Thymus (tissue), 11 donors: ENCODE measurements around the gene ZMIZ1. TPM values are rescaled to one million over a fixed set of nuclear protein-coding genes. Genes with fewer than 3 reads are reported as not detected.

Experiments
- DNase-seq, 9 donors: peaks; one replicate each; pipeline ENCODE4 v3.0.0-alpha.2; 2013; ENCODE audit warnings: low spot score in 9 of 9, low read depth in 6 of 9, missing footprints in 1 of 9
- H3K27ac ChIP-seq, 2 donors: one replicate each; pipeline ENCODE4 v1.5.1; 2013; ENCODE audit warnings: control low read depth in 1 of 2, low read depth in 1 of 2, low read length in 1 of 2, mild to moderate bottlenecking in 1 of 2, moderate library complexity in 1 of 2
- H3K27me3 ChIP-seq, 2 donors: one replicate each; pipeline ENCODE4 v1.5.1; 2013; ENCODE audit warnings: low read length in 1 of 2; ENCODE audit not compliant: control insufficient read depth in 2 of 2, insufficient read depth in 1 of 2
- H3K36me3 ChIP-seq, 2 donors: one replicate each; pipeline ENCODE4 v1.5.1; 2013; ENCODE audit warnings: low read length in 1 of 2, mild to moderate bottlenecking in 1 of 2, moderate library complexity in 1 of 2; ENCODE audit not compliant: control insufficient read depth in 2 of 2, insufficient read depth in 2 of 2
- H3K4me1 ChIP-seq, 2 donors: one replicate each; pipeline ENCODE4 v1.5.1; 2013; ENCODE audit warnings: low read length in 2 of 2; ENCODE audit not compliant: control insufficient read depth in 2 of 2, insufficient read depth in 2 of 2
- H3K4me3 ChIP-seq, 2 donors: one replicate each; pipeline ENCODE4 v1.5.1; 2013; ENCODE audit warnings: low read length in 2 of 2, control low read depth in 1 of 2, mild to moderate bottlenecking in 1 of 2
- H3K9me3 ChIP-seq, 2 donors: one replicate each; pipeline ENCODE4 v1.5.1; 2013; ENCODE audit warnings: low read length in 1 of 2, mild to moderate bottlenecking in 1 of 2; ENCODE audit not compliant: control insufficient read depth in 2 of 2, insufficient read depth in 1 of 2
- WGBS: extraction: QIAGEN DNeasy Blood & Tissue Kit; methylation state at CpG from one replicate; pipeline ENCODE4 v1.1.7; 2013; 5-methylcytosine and 5-hydroxymethylcytosine counted together
- polyA plus RNA-seq: library from polyadenylated mRNA; stranded (reverse); fragments of 200-250 nt; gene quantifications from one replicate; pipeline ENCODE4 v1.2.3, GENCODE V29; 2013
- total RNA-seq: library from RNA; stranded (reverse); fragments of 120-200 nt; gene quantifications from one replicate; pipeline ENCODE4 v1.2.4, GENCODE V29; 2013
- donor health status: healthy.

Gene ZMIZ1
- total and polyA plus RNA-seq, 2 donors: 7.4 to 14.2 TPM

DNA sequence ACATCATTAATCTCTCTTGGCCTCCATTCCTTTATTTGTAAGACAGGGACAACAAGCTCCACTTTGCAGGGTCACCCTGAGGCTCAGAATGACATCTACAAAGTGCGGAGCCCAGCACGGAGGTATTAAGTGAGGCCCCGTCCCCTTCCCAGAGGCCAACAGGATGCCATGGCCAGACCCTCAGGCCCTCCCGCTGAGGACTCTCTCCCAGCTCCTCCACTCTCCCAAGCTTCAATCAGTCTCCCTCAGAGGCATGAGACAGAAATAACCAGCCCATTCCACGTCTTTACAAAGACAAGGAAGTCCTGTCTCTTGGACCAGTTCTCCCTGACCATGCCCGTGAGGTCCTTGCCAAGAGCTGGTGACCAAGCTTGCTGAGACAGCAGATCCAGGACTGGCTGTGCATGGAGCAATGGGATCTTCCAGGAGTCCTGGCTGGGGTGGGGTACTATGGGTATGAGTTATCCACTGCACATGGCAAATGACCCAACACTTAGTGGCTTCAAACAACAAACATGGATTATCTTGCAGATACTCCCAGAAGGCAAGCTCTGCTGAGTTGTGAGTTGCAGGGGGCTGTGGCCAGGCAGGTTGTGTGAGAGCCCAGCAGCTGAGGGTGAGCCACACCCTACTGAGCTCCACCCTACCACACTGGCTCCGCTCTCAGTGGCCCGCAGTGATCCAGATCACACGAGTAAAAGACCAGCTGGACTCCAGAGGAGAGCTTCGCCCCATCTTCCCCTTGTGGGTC, 274.2 kb downstream of the ZMIZ1 start:
- H3K4me3 ChIP-seq: no peak overlapping the region
- DNase-seq: no peak
- no peak overlapping the region for H3K27ac ChIP-seq
- H3K9me3 ChIP-seq: no peaks in the 10 kb centered on the region
- H3K36me3 ChIP-seq: no peaks in the 10 kb centered on the region
- H3K27me3 ChIP-seq: no peaks in the 10 kb centered on the region
- 96% methylated on average over 10 of the region's 10 CpGs for WGBS
- peaks cover 3 to 19% of the 10 kb centered on the region in 2 donors for H3K4me1 ChIP-seq

DNA sequence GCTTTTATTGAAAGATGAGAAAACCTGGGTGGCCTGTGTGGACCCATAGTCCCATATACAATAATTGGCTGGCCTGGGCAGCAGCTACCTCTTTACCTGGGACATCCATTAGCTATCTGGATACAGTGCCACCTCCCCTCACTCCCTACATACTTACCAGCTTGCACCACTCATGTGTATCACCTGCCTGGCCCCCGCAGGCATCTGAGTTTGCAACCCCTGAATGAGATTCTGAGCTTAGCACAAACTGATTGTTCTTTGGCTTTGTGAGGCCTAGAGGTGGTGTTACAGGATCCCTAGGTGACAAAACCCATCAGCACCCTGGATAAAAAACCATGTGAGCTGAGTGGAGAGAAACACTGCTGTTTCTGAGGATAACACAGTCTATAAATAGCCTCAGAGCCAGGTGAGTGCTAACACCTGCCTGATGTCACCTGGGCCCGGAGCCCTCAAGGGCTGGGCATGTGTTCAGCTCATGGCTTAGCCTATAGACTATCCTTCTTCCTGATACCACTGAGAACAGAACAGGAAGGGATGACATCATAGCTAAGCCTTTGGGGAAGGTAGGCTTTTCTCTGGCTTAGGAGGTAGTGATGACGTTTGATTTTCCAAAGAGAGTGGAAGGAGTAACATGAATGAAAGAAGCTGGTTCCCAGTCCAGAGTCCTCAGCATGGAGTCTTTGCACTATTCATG, 275.9 kb downstream of the ZMIZ1 start:
- peaks cover 6 to 11% of the 10 kb centered on the region in 2 donors for H3K36me3 ChIP-seq
- no peak for DNase-seq
- peaks cover 0 to 9% of the 10 kb centered on the region in 2 donors for H3K9me3 ChIP-seq
- no peak overlapping the region for H3K27ac ChIP-seq
- no peaks in the 10 kb centered on the region for H3K27me3 ChIP-seq
- no peak overlapping the region for H3K4me3 ChIP-seq
- WGBS: 93% methylated on average over 3 of the region's 3 CpGs
- H3K4me1 ChIP-seq: peaks cover 8 to 35% of the 10 kb centered on the region in 2 donors

DNA sequence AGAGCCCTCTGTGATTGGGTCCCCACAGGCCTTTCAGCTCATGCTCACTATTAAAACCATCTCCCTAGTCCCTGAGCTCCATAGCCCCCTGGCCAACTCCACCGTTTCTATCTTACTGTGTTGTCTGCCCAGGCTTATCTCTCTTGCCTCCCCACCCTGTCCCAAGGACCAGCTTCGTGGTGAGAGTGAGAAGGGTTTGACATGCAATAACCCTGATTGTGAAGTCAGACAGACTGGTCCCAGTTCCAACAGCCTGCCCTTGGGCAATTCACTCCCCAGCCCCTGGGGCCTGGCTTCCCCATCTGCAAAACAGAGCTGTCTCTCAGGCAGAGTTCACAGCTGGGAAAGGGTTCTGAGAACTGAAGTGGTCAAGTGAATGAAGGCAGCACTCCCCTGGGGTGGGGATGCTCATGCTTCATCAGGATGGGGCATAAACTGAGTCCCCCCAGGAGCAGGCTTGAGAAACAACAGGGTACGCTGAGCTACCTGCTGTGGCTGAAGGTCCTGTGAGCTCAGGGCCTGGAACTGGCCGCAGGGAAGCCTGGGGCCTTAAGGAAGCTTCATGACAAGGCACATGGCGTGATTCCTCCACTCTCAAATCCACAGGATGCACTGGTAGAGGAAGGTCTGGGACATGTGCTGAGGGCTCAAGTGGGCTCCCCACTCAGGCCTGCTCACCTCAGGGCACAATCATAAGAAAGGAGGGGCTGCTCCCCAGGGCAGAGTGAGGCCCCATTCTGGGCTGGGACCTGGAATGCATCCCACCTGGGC, 276.7 kb downstream of the ZMIZ1 start:
- Histone ChIP-seq H3K36me3 (peaks cover 13 to 19% of the 10 kb centered on the region in 2 donors), H3K4me1 (peaks cover 8 to 37% of the 10 kb centered on the region in 2 donors), H3K4me3 (no peak overlapping the region), H3K27ac (no peak overlapping the region), H3K9me3 (peaks cover 0 to 9% of the 10 kb centered on the region in 2 donors), H3K27me3 (no peaks in the 10 kb centered on the region)
- WGBS: 86% methylated on average over 5 of the region's 5 CpGs
- DNase-seq: no peak

DNA sequence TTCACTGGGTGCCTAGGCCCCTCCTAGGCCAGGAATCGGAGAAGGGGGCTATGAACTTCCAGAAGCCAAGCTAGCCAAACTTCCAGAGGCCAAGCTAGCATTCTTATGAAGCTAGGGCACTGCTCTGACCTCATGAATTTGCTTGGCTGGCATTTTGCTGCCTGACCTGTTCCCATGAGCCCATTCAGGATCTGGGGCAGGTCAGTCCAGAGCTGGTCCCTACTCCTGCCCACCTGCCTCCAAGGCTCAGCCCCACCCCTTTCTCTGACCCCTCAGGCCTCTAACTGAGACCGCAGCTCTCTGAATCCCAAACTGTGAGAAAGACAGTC, 277.2 kb downstream of the ZMIZ1 start:
- no peak for DNase-seq
- Histone ChIP-seq H3K27me3 (no peaks in the 10 kb centered on the region), H3K9me3 (peaks cover 0 to 9% of the 10 kb centered on the region in 2 donors), H3K4me3 (no peak overlapping the region), H3K36me3 (peaks cover 19 to 25% of the 10 kb centered on the region in 2 donors), H3K27ac (no peak overlapping the region), H3K4me1 (peaks cover 8 to 37% of the 10 kb centered on the region in 2 donors)
- 100% methylated on average over 2 of the region's 2 CpGs for WGBS

DNA sequence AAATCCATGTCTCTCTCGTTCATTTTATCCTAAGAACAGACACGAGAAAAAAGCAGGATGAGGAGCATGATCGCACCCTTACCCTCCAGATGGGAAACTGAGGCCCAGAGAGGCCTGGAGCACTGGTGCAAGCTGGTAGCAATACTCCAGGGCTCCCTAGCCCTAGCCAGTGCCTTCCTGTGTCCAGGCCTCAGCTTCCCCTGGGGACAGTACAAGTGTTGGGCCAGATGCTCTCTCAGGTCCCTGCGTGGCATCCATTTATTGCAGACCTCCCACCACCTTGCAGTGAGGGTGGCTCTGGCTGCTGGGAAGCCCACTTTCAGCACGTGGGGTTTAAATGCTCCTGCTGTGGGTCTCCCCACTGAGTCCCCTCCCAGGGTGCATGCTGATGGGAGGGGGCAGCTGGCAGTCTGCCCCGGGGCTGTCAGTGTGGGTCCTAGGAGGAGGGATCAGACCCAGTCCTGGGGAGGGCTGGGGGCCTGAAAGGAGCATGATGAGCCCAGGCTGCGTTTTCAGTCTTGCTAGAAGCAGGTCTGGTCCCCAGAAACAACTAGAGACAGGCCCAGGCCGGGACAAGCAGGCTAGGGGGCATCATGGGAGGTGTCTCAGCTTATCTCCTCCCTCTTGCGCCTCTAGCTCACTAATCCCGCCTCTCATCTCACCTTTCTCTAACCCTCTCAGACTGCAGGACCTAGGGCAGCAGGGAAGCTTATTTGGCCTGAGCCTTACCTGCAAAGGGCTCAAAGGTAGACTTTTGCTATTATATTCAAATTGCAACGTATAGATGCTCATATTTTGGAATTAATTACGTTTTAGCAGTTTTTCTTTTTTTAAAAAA, 277.8 kb downstream of the ZMIZ1 start:
- peaks cover 8 to 37% of the 10 kb centered on the region in 2 donors for H3K4me1 ChIP-seq
- DNase-seq: no peak
- H3K4me3 ChIP-seq: peak overlapping the region in 1 of 2 donors; percentile 18
- peaks cover 0 to 9% of the 10 kb centered on the region in 2 donors for H3K9me3 ChIP-seq
- 81% methylated on average over 12 of the region's 12 CpGs for WGBS
- peak overlapping the region in 1 of 2 donors; percentile 22 for H3K27ac ChIP-seq
- H3K27me3 ChIP-seq: no peaks in the 10 kb centered on the region
- peaks cover 22 to 30% of the 10 kb centered on the region in 2 donors for H3K36me3 ChIP-seq

DNA sequence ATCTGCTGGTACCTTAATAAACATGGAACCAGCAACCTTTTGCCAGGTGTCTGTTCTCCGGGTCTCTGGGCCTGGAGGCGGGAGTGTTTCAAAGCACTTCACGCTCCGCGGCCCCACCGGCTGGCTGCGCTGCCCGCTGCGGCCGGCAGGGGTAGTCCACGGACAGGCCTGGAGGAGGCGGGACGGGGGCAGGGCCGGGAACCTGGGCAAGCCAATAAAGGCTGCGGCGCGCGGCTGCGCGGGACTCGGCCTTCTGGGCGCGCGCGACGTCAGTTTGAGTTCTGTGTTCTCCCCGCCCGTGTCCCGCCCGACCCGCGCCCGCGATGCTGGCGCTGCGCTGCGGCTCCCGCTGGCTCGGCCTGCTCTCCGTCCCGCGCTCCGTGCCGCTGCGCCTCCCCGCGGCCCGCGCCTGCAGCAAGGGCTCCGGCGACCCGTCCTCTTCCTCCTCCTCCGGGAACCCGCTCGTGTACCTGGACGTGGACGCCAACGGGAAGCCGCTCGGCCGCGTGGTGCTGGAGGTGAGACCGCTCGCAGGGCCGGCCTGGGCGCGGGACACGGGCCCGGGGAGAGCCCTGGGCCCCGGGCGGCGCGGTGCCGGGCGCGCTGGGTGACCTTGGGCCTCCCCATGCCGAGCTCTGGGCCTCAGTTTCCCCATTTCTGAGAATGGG, 278.6 kb downstream of the ZMIZ1 start, which contains the start of gene PPIF:
PPIF (plus strand) TSS at position 244 of the 668 bp plus-strand sequence; CDS start at position 324, 80 bp downstream.
- H3K27me3 ChIP-seq: no peaks in the 10 kb centered on the region
- H3K4me1 ChIP-seq: peaks cover 8 to 37% of the 10 kb centered on the region in 2 donors
- peak; percentile 57 to 91 (median 74) for DNase-seq
- H3K4me3 ChIP-seq: peak within 1 kb of the TSS; percentile 63 to 67
- H3K36me3 ChIP-seq: peaks cover 30 to 37% of the 10 kb centered on the region in 2 donors
- peak within 1 kb of the TSS; percentile 74 to 89 for H3K27ac ChIP-seq
- WGBS: under 1% methylated on average over 77 of the region's 77 CpGs
- H3K9me3 ChIP-seq: peaks cover 0 to 9% of the 10 kb centered on the region in 2 donors

DNA sequence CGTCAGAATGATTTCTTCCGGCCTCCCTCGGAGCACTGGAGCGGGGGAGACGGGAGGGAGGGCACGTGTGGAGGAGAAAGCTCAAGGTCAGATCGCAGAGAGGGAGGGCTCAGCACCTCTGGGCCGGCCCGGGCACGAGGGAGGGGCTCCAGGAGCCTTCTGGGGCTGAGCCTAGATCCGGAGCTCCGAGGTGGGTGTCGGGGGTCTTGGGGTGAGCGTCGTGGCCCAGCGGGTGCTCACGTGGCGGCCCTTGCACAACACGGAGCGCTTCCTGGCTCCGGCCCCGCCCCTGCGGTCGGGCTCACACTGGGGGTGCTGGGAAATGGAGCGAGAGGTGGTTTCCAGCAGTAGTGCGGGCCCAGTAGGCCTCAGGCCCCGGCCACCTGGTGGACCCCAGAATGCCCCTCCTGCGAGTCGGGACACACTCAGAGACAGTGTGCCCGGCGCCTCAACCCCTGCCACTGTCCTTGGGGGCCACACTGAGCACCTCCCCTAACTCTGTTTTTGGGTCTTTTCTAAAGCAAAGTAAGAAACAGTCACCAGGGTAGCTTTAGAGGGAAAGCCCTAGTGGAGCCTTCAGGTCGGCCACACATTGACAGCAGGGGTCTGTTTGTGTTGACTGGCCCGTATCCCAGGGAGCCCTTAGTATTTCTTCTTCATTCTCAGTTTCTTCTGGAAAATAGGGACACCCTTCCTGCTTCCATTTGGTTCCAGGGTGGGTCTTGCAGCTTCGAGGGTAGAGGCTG, 279.3 kb downstream of the ZMIZ1 start:
- Histone ChIP-seq H3K9me3 (peaks cover 0 to 9% of the 10 kb centered on the region in 2 donors), H3K27me3 (no peaks in the 10 kb centered on the region), H3K27ac (peak overlapping the region; percentile 74 to 89), H3K4me1 (peaks cover 8 to 39% of the 10 kb centered on the region in 2 donors), H3K36me3 (peaks cover 37 to 44% of the 10 kb centered on the region in 2 donors), H3K4me3 (peak overlapping the region; percentile 63 to 67)
- 8% methylated on average over 34 of the region's 34 CpGs for WGBS
- peak in 7 of 9 donors; percentile 32 to 84 (median 61) for DNase-seq
